NCI-H774 (cell line): Measurements from ENCODE around the gene GHRH.

Experiments used
- DNase-seq: peaks from one replicate; lab custom pipeline; 2025; lab: John Stamatoyannopoulos, UW

GHRH gene

DNA sequence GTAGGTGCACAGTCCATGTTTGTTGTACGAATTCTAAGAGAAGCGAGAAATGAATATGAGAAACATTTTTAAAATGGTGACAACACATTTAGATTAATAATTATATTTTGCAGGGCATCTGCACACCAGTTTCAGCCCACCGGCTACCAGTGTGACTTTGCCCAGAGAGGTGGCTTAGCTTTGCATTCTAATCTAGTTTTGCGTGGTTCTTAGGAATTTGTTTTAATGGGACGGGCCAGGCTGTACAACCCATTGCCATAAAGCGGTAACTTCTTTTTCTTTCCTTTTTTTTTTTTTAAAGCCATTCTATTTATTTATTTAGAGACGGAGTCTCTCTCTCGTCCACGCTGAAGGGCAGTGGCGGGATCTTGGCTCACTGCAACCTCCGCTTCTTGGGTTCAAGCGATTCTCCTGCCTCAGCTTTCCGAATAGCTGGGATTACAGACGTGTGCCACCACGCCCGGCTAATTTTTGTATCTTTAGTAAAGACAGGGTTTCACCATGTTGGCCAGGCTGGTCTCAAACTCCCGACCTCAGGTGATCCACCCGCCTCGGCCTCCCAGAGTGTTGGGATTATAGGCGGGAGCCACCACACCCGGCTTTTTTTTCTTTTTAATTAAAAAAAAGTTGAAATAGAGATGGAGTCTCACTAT lies 28.7 kb upstream of the GHRH start:
- DNase-seq, result no peak

DNA sequence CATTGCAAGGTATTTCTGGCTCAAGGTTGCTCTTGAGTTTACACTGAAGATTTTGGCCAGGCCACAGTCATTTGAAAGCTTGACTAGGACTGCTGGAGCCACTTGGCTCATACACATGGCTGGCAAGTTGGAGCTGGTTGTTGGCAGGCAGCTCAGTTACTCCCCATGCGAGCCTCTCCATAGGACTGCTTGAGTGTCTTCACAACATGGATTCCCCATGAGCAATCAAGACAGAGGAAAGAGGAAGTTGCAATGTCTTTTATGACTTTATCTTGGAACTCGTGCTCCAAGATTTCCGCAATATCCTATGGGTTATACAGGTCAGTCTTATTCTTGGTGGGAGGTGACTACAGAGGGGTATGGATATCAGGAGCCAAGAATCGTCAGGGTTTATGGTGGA lies 26.5 kb upstream of the GHRH start:
- no peak for DNase-seq

DNA sequence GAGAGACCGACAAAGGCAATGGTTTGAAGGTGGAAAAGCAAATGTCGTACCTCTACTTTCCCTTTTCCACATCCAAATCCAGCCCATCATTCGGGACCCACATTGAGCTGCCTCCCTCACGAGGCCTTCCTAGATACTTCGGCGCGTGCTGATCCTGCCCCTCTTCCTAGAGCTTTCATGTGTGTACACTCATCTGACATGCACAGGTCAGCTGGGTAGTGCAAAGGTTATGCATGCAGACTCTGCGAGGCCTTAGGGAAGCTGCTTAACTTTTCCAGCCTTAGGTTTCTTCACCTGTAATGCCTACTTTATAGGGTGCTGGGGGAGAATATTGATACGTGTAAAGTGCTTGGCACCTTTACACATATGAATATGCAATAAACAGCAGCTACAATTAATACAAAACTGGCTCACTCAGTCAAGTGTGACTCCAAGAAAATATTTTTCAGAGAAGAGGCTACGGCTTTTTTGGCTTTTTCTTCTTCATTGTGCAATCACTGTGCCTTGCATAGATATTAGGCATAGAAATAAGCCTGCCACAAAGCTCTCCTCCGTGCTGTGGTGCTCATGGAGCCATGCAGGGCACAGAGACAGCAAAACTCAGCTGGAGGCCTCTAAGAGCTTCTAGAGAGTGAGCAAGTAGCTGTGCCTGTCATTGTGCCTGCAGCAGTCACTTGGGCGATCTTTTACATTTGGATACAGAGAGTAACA lies 24.2 kb upstream of the GHRH start:
- DNase-seq, result no peak

DNA sequence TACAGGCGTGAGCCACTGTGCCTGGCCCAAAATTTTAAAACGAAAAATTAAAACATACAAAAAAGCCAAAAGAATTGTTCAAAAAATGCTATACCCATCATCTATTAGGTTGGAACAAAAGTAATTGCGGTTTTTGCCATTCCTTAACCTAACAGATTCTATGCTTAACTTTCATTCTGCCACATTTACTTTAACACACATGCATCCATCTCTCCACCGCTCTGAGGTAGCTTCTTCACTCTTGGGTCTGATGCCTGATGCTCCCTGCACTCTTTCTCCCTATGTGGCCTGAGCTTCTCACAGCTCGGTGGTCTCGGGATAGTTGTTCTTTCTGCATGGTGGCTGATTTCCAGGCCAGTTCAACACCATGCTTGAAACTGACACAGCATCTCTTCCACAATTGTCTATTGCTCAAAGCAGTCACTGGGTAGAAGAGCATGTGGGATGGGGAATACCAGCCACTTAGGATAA lies 23.1 kb upstream of the GHRH start:
- no peak for DNase-seq

DNA sequence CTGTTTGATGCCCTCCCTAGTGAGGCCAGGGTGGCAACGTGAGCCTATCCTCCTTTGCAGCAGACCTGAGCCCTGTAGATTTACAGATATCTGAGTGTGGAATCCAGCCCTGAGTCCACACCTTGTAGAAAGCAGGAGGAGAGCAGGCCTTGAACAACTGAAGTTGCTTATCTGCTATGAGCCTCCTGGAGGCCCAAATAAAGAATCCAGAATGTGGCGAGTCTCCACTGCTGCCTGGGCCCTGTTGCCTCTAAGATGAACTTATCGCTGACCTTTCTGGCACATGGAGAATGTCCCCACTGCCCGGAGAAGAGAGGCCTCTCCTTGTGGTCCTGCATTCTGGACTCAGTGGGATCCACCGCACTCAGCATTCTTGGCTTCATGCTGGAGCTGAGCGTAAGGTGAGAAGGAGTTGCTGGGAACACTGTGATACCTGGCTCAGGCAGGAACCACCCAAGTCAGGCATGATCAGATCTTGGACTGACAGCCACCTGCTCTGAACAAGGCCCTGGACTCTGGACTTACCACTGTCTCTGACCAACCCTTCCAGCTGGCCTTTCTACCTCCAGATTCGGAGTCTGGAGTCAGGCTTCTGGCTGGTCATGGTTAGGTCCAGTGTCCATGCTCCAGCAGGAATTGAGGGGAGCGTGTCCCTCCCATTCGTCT lies 22.0 kb upstream of the GHRH start:
- no peak for DNase-seq

DNA sequence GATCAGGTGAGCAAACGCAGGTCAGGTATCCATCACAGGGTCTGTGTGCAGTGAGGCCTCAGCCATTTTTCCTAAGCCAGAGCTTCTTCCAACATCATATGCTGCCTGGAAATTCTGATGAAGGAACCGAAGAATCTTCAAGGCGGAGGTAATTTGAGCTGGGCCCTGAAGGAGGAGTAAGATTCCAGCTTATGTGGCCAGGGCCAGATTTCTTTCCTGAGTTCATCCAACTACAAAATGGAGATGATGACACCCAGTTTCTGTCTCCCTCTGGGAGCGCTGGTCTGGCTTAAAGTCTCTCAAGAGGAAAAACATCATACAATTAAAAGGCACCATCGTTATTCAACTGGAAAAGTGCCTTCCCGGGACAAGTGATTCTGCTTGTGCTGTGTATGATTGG lies 20.9 kb upstream of the GHRH start:
- DNase-seq, result no peak

DNA sequence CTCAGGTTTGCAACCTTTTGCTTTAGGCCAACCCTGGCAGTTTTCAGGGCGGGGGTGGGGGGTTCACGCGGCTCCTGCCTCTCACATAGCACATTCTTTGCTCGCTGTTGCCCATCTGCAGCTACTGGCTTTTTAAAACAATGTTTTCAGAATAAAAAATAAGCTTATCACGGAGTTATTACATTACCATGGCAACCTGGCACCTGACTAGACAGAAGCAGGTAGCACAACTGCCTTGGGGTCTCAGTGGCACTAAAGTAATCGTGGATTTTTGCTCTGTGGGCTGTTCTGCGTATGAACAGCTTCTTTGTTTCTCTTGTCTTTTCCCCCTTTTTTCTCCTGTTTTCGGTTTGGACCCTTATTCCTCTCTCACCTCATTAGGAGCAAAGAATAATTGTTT lies 18.8 kb upstream of the GHRH start:
- no peak for DNase-seq

DNA sequence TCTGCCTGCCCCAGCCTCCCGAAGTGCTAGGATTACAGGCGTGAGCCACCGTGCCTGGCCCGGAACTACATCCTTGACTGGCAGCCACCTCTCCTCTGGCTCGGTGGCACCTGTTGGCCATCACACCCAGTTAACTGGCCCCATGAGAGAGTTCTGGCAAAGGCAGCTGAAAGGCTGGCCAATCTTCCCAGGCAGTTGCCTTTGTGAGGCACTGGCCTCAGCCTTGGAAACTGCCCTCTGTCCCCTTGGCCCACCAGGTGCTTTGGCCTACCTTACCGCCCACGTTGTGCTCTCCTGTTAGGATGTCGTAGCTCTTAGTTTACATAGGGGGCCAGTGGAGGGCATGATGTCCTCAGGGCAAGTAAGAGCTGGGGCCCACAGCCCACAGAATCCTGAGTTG lies 18.2 kb upstream of the GHRH start:
- no peak for DNase-seq

DNA sequence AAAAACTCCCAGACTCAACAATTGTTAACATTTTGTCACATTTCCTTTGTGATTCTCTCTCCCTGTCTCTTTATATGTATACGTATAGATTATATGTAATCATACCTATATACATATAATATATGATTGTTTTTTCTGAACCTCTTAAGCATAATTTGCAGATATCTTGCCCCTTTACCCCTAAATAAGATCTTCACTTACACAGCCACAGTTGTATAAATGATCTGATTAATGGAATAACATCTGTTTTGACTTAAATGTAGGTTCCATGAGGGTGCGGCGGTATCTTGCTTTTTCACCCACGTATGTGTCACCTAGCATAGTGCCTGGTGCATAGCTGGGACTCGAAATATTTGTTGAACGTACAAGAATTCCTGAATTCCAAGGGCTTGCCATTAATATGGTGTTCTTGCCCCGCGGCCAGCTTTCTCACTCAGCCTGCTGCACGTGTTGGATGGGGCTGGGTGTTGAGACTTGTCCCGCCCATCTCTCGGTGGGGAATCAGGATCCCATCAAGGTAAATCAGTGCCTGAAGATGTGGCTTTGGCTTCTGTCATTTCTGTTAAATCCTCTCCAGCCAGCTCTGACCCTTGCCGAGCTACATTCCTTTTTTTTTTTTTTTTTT lies 17.5 kb upstream of the GHRH start:
- DNase-seq, result no peak

DNA sequence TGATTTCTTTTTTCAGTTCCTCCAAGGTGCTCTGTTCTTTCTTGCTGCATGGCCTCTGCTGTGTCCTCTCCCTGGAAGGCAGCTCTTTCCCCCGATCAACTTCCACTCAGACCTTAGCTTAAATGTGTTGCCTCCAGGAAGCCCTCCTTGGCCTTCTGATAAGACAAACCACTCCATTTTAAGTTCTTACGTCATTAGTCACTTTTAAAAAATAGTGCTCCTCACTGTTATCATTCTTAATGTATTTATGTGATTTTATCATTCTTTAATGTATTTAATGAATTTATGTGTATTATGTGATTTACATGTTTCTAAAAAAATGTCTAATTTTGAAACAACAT lies 15.6 kb upstream of the GHRH start:
- no peak for DNase-seq

DNA sequence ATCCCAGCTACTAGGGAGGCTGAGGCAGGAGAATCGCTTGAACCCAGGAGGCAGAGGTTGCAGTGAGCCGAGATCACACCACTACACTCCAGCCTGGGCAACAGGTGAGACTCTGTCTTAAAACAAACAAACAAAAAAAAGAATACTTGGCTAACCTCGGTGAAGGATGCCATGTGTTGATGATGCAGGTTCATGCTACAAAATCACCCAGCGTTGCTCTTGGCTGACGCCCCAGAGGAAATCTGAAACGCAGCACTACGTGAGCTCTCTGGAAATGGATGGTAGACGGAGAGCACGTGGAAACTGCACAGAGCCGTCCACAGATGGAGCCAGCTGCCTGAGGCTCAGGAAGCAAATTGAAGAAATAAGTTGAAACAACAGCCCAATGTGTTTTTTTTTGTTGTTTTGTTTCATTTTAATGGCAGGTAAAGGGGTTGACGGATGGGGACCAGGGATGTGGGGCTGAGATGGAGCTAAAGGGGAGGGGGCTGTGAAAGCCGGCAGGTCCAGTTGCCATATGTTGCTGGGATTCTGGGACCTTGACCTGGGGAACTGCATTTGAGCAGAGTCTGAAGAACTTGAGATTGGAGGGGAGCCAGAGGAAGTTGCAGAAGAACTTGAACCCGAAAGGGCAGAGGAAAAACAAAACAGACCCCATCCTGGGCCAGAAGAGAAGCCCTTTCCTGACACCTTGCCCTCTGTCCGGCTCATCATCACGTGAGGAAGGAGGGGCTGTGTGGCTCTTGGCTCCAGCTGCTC lies 15.1 kb upstream of the GHRH start:
- DNase-seq, result peak; percentile 25

DNA sequence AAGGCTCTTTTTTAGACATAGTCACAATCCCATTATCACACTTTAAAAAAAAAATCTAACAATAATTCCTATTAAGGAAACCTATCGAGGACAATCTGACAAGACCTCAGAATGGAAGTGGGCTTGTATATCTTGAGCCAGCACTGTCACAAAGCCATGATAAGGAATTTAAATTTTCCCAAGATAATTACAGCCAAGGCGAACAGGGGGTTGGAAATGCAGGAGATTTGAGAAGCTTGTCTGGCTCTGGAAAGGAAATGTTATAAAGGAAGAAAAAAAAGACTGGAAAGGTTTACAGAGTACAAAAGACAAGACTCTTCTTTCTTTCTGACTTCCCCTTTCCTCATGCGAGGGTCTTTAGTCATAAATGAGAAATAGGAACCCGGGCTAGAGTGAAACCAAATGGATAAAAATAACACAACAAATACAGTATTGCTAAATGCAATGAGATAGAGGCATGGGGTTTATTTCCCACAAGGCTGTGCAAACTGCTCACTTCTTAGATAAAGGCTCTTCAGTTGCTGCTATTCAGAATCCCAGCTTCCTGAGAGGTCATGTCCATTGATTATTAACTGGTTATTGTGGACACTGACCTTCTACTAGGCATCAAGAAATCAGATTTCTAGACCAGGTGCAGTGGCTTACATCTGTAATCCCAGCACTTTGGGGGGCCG lies 13.4 kb upstream of the GHRH start:
- no peak for DNase-seq

DNA sequence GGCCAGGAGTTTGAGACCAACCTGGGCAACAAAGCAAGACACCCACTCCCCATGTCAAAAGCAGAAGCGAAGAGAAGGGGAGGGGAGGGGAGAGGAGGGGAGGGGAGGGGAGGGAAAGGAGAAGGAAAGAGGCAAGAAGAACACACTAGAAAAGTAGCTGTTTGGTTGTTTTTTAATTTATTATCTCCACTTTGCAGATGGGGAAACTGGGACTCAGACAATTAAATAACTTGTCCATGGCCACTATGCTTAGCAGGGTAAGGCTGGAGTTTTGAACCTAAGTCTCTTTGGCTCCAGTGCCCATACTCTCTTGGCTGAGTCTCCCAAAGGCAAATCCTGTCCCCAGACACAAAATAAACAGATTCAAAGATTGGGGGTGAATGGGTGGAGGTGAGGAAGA lies 12.4 kb upstream of the GHRH start:
- DNase-seq, result no peak

DNA sequence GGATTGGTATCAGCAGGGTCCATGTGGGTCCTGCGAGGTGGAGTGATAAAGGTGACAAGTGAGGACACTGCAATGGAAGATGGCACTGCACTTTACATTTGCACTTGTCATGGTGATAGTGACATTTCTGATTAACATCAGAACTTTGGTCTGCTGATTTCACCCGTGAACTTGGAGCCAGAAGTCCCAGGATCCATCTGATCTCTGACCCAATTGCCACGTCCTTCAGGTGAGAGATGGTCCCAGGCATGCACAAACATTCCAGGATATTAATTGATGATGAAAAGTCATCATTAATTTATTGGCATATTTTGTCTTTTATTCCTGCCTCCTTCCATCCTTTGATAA lies 9.8 kb upstream of the GHRH start:
- no peak for DNase-seq

DNA sequence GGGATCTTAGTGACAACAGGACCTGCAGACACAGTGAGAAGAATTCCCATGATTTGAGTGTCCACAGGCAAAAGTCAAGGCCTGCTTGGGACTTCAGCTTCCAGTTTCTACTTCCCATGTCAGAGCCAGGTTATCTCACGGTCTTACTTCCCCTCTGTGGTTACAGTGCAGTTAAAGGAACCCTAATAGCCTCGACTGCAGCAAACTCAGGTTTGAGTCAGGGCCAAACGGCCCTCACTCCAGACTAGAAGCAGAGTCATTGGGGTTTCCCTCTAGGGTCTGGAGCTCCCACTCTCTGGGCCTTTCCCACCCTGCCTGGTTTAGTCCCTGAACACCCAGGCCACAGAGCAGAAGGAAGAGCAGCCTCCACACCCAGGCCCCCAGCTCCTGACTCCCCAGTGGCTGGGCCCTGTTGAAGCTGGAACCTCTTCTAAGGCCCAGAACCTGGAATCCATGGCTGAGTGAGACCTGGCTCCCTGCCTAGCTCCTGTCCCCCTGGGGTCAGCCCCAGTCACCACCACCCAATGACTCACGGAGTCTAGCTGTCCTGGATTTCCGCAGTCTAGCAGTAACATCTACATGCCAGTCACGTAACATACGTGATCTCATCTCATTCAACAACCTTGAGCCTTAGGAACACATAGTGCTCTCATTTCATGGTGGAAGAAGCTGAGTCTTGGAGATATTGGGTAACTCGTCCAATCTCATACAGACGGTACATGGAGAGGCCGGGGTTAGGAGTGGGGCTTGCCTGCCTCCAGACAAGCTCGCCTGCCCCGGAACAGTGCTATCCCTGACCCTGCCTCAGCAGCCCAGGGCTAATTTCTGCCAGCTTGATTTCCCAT lies 9.2 kb upstream of the GHRH start:
- DNase-seq, result no peak

DNA sequence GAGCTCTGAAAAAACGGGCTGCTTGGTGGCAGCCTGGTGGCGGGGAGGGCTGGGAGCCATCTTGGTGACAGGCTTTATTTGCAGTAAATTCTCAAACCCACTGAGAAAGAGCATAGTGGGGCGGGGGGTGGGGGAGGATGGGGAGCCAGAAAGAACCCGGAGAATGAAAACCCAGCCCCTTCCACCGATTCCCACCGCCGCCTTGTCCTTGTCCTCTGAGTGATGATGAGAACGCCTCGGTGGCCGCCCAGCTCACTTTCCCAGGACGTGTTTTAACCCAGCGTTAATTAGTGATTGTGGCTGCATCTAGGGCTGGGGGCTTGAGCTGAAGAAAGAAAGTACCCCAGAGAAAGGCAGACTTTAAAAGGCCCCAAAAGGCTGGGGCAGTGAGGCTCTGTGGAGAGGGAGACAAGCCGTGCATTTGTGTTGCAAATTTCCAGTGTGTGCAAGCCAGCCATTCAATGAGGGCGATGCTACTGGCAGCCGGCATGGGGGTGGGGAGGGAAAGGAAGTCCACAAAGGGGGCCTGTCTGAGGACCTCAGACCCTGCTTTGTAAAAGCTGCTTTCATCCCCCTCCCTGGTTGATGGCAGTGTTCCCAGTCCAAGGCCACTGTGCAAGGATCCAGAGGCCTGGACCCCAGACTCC lies 6.2 kb upstream of the GHRH start:
- DNase-seq, result no peak

DNA sequence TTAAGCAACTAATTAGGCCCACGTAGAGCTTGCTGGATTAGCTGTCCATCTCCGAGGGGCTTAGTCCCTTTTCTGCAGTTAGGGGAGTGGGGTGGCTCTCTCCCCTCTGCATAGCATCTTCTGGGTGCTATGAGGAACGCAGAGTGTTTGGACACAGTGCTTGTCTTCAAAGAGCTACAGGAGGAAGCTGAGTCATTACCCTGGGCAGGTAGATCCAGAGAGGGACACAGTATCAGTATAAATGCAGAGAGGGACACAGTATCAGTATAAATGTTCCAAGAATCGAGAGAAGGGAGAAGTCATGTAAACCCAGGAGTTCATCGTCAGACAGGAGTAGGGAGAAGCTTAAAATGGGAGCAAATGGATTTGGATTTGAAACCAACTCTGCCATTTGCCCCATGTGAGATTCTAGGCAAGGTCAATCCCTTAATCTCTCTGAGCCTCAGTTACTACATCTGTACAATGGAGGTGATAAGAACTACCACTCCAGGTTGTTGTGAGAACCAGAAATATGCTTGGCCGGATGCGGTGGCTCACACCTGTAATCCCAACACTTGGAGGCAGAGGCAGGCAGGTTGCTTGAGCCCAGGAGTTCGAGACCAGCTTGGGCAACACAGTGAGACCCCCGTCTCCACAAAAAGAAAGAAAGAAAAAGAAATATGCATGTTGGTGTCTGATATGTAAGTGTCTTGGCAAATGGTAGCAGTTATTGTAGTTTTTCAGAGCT lies 5.5 kb upstream of the GHRH start:
- DNase-seq, result no peak

DNA sequence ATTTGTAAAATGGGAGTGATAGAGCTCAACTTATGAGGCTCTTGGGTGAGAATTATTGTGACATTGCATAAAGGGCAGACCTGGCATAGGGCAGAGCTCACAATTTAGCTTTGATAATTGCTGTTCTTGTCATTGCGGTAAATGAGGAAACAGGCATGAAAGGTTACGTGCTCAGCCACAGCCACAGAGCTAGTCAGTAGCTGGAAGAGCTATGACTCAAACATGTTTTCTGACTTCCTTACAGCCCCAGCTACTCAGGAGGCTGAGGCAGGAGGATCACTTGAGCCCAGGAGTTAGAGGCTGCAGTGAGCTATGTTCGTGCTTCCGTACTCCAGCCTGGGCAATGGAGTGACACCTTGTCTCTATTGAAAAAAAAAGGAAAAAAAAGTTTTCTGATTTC lies 3.5 kb upstream of the GHRH start:
- no peak for DNase-seq

DNA sequence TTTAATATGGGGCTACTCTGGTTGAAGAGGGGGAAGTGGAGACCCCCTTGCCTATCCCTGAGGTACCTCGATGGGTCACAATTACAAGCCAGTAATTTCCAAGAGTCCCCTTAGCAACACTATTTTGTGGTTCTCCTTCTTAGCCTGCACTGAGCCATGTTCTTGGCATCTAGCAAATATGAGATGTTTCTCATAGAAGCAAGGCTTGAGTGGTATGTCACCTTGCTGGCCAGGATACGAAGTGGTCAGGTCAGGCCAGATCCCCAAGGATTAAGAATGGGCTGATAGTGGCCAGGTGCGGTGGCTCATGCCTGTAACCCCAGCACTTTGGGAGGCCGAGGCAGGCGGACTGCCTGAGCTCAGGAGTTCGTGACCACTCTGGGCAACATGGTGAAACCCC lies 2.1 kb upstream of the GHRH start:
- DNase-seq, result no peak

DNA sequence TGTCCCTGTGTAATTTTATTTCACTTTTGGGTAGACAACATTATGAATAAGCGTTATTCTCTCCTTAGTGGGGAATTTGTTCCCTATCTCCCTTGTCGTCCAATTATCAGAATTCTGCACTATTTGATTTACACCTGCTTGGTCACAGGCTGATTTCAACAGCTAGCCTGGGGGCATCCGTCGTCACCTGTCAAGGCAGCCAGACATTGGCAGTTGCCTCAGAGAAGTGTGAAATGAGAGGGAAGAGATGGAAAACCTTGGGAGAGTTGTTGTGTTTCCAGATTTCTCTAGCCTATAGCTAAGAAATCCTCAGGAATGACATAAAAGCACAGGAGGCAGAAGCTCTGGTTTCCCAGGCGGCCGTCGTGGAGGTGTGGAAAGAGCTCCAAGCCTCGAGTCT lies 891 bp upstream of the GHRH start:
- DNase-seq, result no peak
